ENCODE results near the gene NPIPB12. TPM values are rescaled to one million over a fixed set of nuclear protein-coding genes. Genes with fewer than 3 reads are reported as not detected.
A peak's percentile ranks its signal among the peaks of the same experiment; 100 is the strongest.
"Not testable (repeated sequence)": the region's sequence is repeated elsewhere in the genome, so short reads cannot be mapped to it uniquely, and the experiment has no call there.

Gene NPIPB12
- 40.1 and 50.2 TPM in 2 replicates for total RNA-seq (ENCODE audit: low replicate concordance)
- long read RNA-seq = 0 reads

GRCh38 chr16:29506308-29506707 lies at the start of gene NPIPB12:
Gene NPIPB12 (minus strand): TSS chr16:29506408.
- not testable (repeated sequence) for DNase-seq (ENCODE audit: extremely low spot score, unreplicated experiment); H3K4me3 Mint-ChIP-seq; H3K9me3 Mint-ChIP-seq; H3K27me3 Mint-ChIP-seq; H3K27ac Mint-ChIP-seq; H3K4me1 Mint-ChIP-seq (ENCODE audit: unreplicated experiment); H3K36me3 Mint-ChIP-seq

- not testable (repeated sequence) for DNase-seq (ENCODE audit: extremely low spot score, unreplicated experiment); H3K4me3 Mint-ChIP-seq; H3K36me3 Mint-ChIP-seq; H3K27me3 Mint-ChIP-seq; H3K9me3 Mint-ChIP-seq; H3K27ac Mint-ChIP-seq; H3K4me1 Mint-ChIP-seq (ENCODE audit: unreplicated experiment)
These were observed 15.3 kb upstream of the NPIPB12 start for GRCh38 chr16:29521520-29521919.

- not testable (repeated sequence) for H3K27me3 Mint-ChIP-seq; H3K27ac Mint-ChIP-seq; H3K36me3 Mint-ChIP-seq; H3K4me3 Mint-ChIP-seq; H3K9me3 Mint-ChIP-seq; H3K4me1 Mint-ChIP-seq (ENCODE audit: unreplicated experiment)
- peak; percentile 63 for DNase-seq (ENCODE audit: extremely low spot score, unreplicated experiment)
These were observed 23.9 kb downstream of the NPIPB12 start for GRCh38 chr16:29482276-29482675.

GRCh38 chr16:29472065-29472464 lies 34.1 kb downstream of the NPIPB12 start:
- H3K4me3 Mint-ChIP-seq; H3K4me1 Mint-ChIP-seq (ENCODE audit: unreplicated experiment); H3K27me3 Mint-ChIP-seq: not testable (repeated sequence)

GRCh38 chr16:29469660-29470059 lies 36.5 kb downstream of the NPIPB12 start:
- H3K27me3 Mint-ChIP-seq; H3K27ac Mint-ChIP-seq; H3K36me3 Mint-ChIP-seq; H3K9me3 Mint-ChIP-seq; H3K4me3 Mint-ChIP-seq; H3K4me1 Mint-ChIP-seq (ENCODE audit: unreplicated experiment): not testable (repeated sequence)
- DNase-seq (ENCODE audit: extremely low spot score, unreplicated experiment) = peak; percentile 70

More at GRCh38 chr16:29472065-29472464, 34.1 kb downstream of the NPIPB12 start:
- not testable (repeated sequence) for DNase-seq (ENCODE audit: extremely low spot score, unreplicated experiment); H3K36me3 Mint-ChIP-seq; H3K9me3 Mint-ChIP-seq; H3K27ac Mint-ChIP-seq

GRCh38 chr16:29467654-29468366 lies 38.4 kb downstream of the NPIPB12 start:
- H3K4me1 Mint-ChIP-seq (ENCODE audit: unreplicated experiment); DNase-seq (ENCODE audit: extremely low spot score, unreplicated experiment); H3K9me3 Mint-ChIP-seq; H3K27ac Mint-ChIP-seq; H3K27me3 Mint-ChIP-seq; H3K4me3 Mint-ChIP-seq; H3K36me3 Mint-ChIP-seq: not testable (repeated sequence)

GRCh38 chr16:29466904-29467303 lies 39.3 kb downstream of the NPIPB12 start:
- DNase-seq (ENCODE audit: extremely low spot score, unreplicated experiment); H3K27ac Mint-ChIP-seq; H3K4me3 Mint-ChIP-seq; H3K4me1 Mint-ChIP-seq (ENCODE audit: unreplicated experiment); H3K36me3 Mint-ChIP-seq; H3K9me3 Mint-ChIP-seq; H3K27me3 Mint-ChIP-seq: not testable (repeated sequence)

- H3K4me3 Mint-ChIP-seq; DNase-seq (ENCODE audit: extremely low spot score, unreplicated experiment); H3K27ac Mint-ChIP-seq; H3K9me3 Mint-ChIP-seq; H3K27me3 Mint-ChIP-seq; H3K36me3 Mint-ChIP-seq; H3K4me1 Mint-ChIP-seq (ENCODE audit: unreplicated experiment): not testable (repeated sequence)
These were observed 40.0 kb downstream of the NPIPB12 start for GRCh38 chr16:29465985-29466824.

- H3K36me3 Mint-ChIP-seq; H3K27me3 Mint-ChIP-seq; DNase-seq (ENCODE audit: extremely low spot score, unreplicated experiment); H3K27ac Mint-ChIP-seq; H3K4me1 Mint-ChIP-seq (ENCODE audit: unreplicated experiment); H3K9me3 Mint-ChIP-seq; H3K4me3 Mint-ChIP-seq: not testable (repeated sequence)
These were observed 45.6 kb downstream of the NPIPB12 start for GRCh38 chr16:29460647-29461030.

GRCh38 chr16:29459706-29460646 lies 46.2 kb downstream of the NPIPB12 start, which contains the start of gene SULT1A4:
Gene SULT1A4 (plus strand): TSS chr16:29459913. CDS start chr16:29461386, 1,473 bp downstream.
- not testable (repeated sequence) for DNase-seq (ENCODE audit: extremely low spot score, unreplicated experiment); H3K4me3 Mint-ChIP-seq; H3K27me3 Mint-ChIP-seq; H3K27ac Mint-ChIP-seq; H3K4me1 Mint-ChIP-seq (ENCODE audit: unreplicated experiment); H3K36me3 Mint-ChIP-seq; H3K9me3 Mint-ChIP-seq

GRCh38 chr16:29457660-29458059 lies 48.5 kb downstream of the NPIPB12 start:
- H3K4me3 Mint-ChIP-seq; H3K9me3 Mint-ChIP-seq; H3K36me3 Mint-ChIP-seq; H3K4me1 Mint-ChIP-seq (ENCODE audit: unreplicated experiment); H3K27ac Mint-ChIP-seq; H3K27me3 Mint-ChIP-seq: not testable (repeated sequence)
- peak; percentile 16 for DNase-seq (ENCODE audit: extremely low spot score, unreplicated experiment)

GRCh38 chr16:29454828-29455227 lies 51.4 kb downstream of the NPIPB12 start:
- H3K4me3 Mint-ChIP-seq; H3K27me3 Mint-ChIP-seq; H3K36me3 Mint-ChIP-seq; H3K9me3 Mint-ChIP-seq; DNase-seq (ENCODE audit: extremely low spot score, unreplicated experiment); H3K4me1 Mint-ChIP-seq (ENCODE audit: unreplicated experiment); H3K27ac Mint-ChIP-seq: not testable (repeated sequence)

GRCh38 chr16:29454269-29454668 lies 51.9 kb downstream of the NPIPB12 start, which contains the start of the genes BOLA2 and SLX1B:
Gene BOLA2 (minus strand): TSS chr16:29454351. CDS start chr16:29454253, 98 bp downstream.
Gene SLX1B (plus strand): TSS chr16:29454533.
- not testable (repeated sequence) for H3K27ac Mint-ChIP-seq; DNase-seq (ENCODE audit: extremely low spot score, unreplicated experiment); H3K36me3 Mint-ChIP-seq; H3K4me3 Mint-ChIP-seq; H3K4me1 Mint-ChIP-seq (ENCODE audit: unreplicated experiment); H3K27me3 Mint-ChIP-seq; H3K9me3 Mint-ChIP-seq

Measured in type B pancreatic cell (in vitro differentiated cells).